Measurements from ENCODE around the gene LRCH1. TPM values are rescaled to one million over a fixed set of nuclear protein-coding genes. Genes with fewer than 3 reads are reported as not detected.

The LRCH1 gene
- polyA plus RNA-seq, 3 donors = 30.4 to 37.4 (median 34.1) TPM

- peak; percentile 81 to 94 (median 90) for DNase-seq (ENCODE audit: extremely low read depth in 1 of 11, low read depth in 9 of 11, low spot score in 4 of 11)
These were observed 243.8 kb downstream of the LRCH1 start, which contains the start of gene ESD for GRCh38 chr13:46796515-46797474. Gene ESD, minus strand, starts transcription at chr13:46797161. Its CDS starts 5,748 bp downstream, at chr13:46791413.

GRCh38 chr13:46797501-46798237 lies 244.7 kb downstream of the LRCH1 start:
- DNase-seq (ENCODE audit: extremely low read depth in 1 of 11, low read depth in 9 of 11, low spot score in 4 of 11) = peak in 3 of 11 donors; percentile 6 to 24 (median 7)

GRCh38 chr13:46799139-46799538 lies 246.2 kb downstream of the LRCH1 start:
- no peak for DNase-seq (ENCODE audit: extremely low read depth in 1 of 11, low read depth in 9 of 11, low spot score in 4 of 11)

- DNase-seq (ENCODE audit: extremely low read depth in 1 of 11, low read depth in 9 of 11, low spot score in 4 of 11) = no peak
These were observed 248.9 kb downstream of the LRCH1 start for GRCh38 chr13:46801858-46802257.

Other genes with a start within 250 kb of the LRCH1 start
- gene RUBCNL, start 165.9 kb upstream of the LRCH1 start, polyA plus RNA-seq (ENCODE audit: insufficient read length in 3 of 3) = 1 to 10 TPM; 2.0 to 2.5 (median 2.2) TPM
- 100 to 1,000 TPM; 212 to 277 (median 238) TPM for gene ESD, start 244.0 kb downstream of the LRCH1 start, polyA plus RNA-seq (ENCODE audit: insufficient read length in 3 of 3)